Peyer's patch (tissue), 4 donors: ENCODE data around the gene TMEM259. TPM values are rescaled to one million over a fixed set of nuclear protein-coding genes. Genes with fewer than 3 reads are reported as not detected.
A peak's percentile ranks its signal among the peaks of the same experiment; 100 is the strongest.

Experiments used
- DNase-seq, 3 donors: peaks; one replicate each; pipeline ENCODE4 v3.0.0-alpha.2; 2017 to 2019
- H3K27ac ChIP-seq, 4 donors: fragments of 200-600 bp; sonication (generic); one replicate each; pipeline ENCODE4 v1.5.1; 2016 to 2019
- H3K27me3 ChIP-seq, 2 donors: fragments of 200-600 bp; sonication (generic); one replicate each; pipeline ENCODE4 v1.5.1; 2019
- H3K36me3 ChIP-seq, 3 donors: fragments of 200-600 bp; sonication (generic); one replicate each; pipeline ENCODE4 v1.5.1; 2016 to 2019
- H3K4me1 ChIP-seq, 4 donors: fragments of 200-600 bp; sonication (generic); one replicate each; pipeline ENCODE4 v1.5.1; 2016 to 2019
- H3K4me3 ChIP-seq, 4 donors: fragments of 200-600 bp; sonication (generic); 1 replicate in 3 of 4; 2 replicates in 1 of 4; pipeline ENCODE4 v1.5.1; 2016 to 2019; ENCODE audit warnings: mild to moderate bottlenecking in 1 of 4
- H3K9me3 ChIP-seq, 4 donors: fragments of 200-600 bp; sonication (generic); one replicate each; pipeline ENCODE4 v1.5.1; 2016 to 2019; ENCODE audit warnings: mild to moderate bottlenecking in 1 of 4
- POLR2A ChIP-seq, 2 donors: fragments of 450-650 bp; IDR thresholded peaks; one replicate each; pipeline ENCODE4 v1.5.1; 2017; ENCODE audit warnings: antibody characterized with exemption in 2 of 2, mild to moderate bottlenecking in 2 of 2, moderate library complexity in 2 of 2
- total RNA-seq, 4 donors: library from RNA; depleted of rRNA; stranded (reverse); fragments of >200 nt; gene quantifications; one replicate each; pipeline ENCODE4 v1.1.0, GENCODE V29; 2016
- TF ChIP-seq, protein P1 (sequence below), 6 experiments: fragments of 450-650 bp in 4 of 6; fragments of 200-600 bp in 2 of 6; sonication (generic) in 1 of 6; IDR thresholded peaks; one replicate each; pipeline ENCODE4 v1.5.1; 2017 to 2019; ENCODE audit warnings: antibody characterized with exemption in 6 of 6, mild to moderate bottlenecking in 3 of 6, moderate library complexity in 1 of 6

The TMEM259 gene
- total RNA-seq, 4 donors from 2014 or later = 287 to 409 (median 366) TPM

DNA sequence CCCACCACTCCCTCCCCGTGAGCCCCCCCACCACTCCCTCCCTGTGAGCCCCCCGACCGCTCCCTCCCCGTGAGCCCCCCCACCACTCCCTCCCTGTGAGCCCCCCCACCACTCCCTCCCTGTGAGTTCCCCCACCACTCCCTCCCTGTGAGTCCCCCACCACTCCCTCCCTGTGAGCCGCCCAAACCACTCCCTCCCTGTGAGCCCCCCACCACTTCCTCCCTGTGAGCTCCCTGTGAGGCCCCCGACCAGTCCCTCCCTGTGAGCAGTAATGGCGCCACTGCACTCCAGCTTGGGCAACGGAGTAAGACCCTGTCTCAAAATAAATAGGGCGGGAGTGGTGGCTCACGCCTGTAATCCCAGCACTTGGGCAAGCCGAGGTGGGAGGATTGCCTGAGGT lies 28.9 kb upstream of the TMEM259 start:
- no peaks in the 10 kb centered on the region for H3K27me3 ChIP-seq
- H3K27ac ChIP-seq = no peak overlapping the region
- TF ChIP-seq POLR2A (IDR thresholded peaks at IDR 0.05) = no peak
- TF ChIP-seq, protein P1, sequence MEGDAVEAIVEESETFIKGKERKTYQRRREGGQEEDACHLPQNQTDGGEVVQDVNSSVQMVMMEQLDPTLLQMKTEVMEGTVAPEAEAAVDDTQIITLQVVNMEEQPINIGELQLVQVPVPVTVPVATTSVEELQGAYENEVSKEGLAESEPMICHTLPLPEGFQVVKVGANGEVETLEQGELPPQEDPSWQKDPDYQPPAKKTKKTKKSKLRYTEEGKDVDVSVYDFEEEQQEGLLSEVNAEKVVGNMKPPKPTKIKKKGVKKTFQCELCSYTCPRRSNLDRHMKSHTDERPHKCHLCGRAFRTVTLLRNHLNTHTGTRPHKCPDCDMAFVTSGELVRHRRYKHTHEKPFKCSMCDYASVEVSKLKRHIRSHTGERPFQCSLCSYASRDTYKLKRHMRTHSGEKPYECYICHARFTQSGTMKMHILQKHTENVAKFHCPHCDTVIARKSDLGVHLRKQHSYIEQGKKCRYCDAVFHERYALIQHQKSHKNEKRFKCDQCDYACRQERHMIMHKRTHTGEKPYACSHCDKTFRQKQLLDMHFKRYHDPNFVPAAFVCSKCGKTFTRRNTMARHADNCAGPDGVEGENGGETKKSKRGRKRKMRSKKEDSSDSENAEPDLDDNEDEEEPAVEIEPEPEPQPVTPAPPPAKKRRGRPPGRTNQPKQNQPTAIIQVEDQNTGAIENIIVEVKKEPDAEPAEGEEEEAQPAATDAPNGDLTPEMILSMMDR (IDR thresholded peaks at IDR 0.05) = no peak
- peaks cover 0 to 7% (median 0%) of the 10 kb centered on the region in 4 donors for H3K4me1 ChIP-seq
- no peak for DNase-seq
- H3K4me3 ChIP-seq = no peak overlapping the region
- no peaks in the 10 kb centered on the region for H3K9me3 ChIP-seq
- peaks cover 0 to 5% (median 0%) of the 10 kb centered on the region in 3 donors for H3K36me3 ChIP-seq

DNA sequence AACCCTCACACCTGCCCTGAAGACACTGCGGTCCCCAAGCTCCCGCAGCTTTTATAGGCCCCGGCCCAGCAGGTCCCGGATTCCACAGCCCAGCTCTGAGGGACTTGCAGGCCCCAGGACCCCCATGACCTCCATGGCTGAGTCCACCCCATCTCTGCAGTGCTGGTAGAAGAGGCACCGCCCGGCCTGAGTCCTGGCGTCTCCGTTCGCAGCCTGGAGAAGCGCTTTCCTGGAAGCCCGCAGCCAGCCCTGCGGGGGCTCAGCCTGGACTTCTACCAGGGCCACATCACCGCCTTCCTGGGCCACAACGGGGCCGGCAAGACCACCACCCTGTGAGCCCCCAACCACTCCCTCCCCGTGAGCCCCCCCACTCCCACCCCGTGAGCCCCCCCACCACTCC lies 28.2 kb upstream of the TMEM259 start:
- Histone ChIP-seq H3K9me3 (no peaks in the 10 kb centered on the region), H3K4me1 (peaks cover 0 to 7% (median 0%) of the 10 kb centered on the region in 4 donors), H3K36me3 (peaks cover 0 to 5% (median 0%) of the 10 kb centered on the region in 3 donors), H3K27ac (no peak overlapping the region), H3K27me3 (no peaks in the 10 kb centered on the region), H3K4me3 (no peak overlapping the region)
- no peak for DNase-seq
- TF ChIP-seq POLR2A (IDR thresholded peaks at IDR 0.05) = no peak
- TF ChIP-seq, protein P1 (IDR thresholded peaks at IDR 0.05) = no peak

DNA sequence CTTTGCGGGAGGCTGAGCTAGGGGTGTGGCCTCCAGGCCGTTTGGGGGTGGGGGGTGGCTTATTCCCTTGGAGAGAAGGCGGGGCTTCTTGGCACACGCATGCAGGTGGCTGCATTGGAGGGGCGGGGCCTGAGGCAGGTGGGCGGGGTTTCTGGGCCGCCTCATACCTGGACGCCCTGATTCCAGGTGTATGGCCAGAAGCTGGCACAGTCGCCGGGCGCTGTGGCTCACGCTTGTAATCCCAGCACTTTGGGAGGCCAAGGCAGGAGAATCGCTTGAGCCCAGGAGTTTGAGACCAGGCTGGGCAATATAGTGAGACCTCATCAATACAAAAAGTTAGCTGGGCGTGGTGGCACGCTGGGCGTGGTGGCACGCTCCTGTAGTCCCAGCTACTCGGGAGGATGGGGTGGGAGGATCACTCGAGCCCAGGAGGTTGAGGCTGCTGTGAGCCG lies 26.8 kb upstream of the TMEM259 start:
- no peak overlapping the region for H3K4me3 ChIP-seq
- TF ChIP-seq, protein P1 (IDR thresholded peaks at IDR 0.05) = no peak
- TF ChIP-seq POLR2A (IDR thresholded peaks at IDR 0.05) = no peak
- H3K27me3 ChIP-seq = no peaks in the 10 kb centered on the region
- H3K4me1 ChIP-seq = peaks cover 0 to 7% (median 2%) of the 10 kb centered on the region in 4 donors
- H3K9me3 ChIP-seq = no peaks in the 10 kb centered on the region
- H3K36me3 ChIP-seq = peaks cover 0 to 5% (median 0%) of the 10 kb centered on the region in 3 donors
- peak overlapping the region in 2 of 4 donors; percentile 5 to 39 for H3K27ac ChIP-seq
- peak in 2 of 3 donors; percentile 71 to 85 for DNase-seq

DNA sequence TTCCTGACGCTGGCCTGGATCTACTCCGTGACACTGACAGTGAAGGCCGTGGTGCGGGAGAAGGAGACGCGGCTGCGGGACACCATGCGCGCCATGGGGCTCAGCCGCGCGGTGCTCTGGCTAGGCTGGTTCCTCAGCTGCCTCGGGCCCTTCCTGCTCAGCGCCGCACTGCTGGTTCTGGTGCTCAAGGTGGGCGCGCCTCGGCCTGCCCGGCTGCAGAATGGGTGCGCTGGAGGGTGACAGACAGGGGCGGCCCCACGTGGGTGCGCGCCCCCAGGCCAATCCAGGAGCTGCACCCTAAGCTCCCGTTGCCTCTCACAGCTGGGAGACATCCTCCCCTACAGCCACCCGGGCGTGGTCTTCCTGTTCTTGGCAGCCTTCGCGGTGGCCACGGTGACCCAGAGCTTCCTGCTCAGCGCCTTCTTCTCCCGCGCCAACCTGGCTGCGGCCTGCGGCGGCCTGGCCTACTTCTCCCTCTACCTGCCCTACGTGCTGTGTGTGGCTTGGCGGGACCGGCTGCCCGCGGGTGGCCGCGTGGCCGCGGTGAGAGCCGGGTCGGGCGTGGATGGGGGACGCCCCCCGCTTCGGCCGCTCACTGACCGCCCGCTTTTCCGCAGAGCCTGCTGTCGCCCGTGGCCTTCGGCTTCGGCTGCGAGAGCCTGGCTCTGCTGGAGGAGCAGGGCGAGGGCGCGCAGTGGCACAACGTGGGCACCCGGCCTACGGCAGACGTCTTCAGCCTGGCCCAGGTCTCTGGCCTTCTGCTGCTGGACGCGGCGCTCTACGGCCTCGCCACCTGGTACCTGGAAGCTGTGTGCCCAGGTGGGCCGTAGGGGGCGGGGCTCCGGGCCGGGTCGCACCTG lies 26.1 kb upstream of the TMEM259 start:
- Histone ChIP-seq H3K9me3 (no peaks in the 10 kb centered on the region), H3K27ac (peak overlapping the region in 2 of 4 donors; percentile 5 to 39), H3K27me3 (no peaks in the 10 kb centered on the region), H3K36me3 (peaks cover 0 to 5% (median 0%) of the 10 kb centered on the region in 3 donors), H3K4me1 (peaks cover 0 to 10% (median 4%) of the 10 kb centered on the region in 4 donors), H3K4me3 (no peak overlapping the region)
- no peak for TF ChIP-seq POLR2A (IDR thresholded peaks at IDR 0.05)
- TF ChIP-seq, protein P1 (IDR thresholded peaks at IDR 0.05) = no peak
- DNase-seq = peak in 2 of 3 donors; percentile 50 to 72

DNA sequence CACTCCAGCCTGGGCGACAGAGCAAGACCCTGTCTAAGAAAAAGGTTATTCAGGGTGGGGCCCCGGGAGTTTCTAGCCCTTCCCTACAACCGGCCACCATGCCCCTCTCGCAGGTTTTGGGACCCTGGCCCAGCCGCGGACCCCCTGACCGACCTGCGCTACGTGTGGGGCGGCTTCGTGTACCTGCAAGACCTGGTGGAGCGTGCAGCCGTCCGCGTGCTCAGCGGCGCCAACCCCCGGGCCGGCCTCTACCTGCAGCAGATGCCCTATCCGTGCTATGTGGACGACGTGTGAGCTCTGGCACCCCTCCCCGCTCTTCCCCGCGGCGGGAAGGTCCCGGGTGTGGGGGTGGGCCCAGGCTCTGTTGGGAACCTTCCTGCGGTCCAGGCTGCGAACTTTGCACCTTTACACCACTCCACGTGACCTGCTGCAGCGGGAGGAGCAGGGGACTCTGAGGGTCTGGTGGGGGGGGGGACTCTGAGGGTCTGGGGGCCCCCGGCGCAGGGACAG lies 25.2 kb upstream of the TMEM259 start:
- H3K4me1 ChIP-seq = peaks cover 3 to 19% (median 9%) of the 10 kb centered on the region in 4 donors
- H3K27me3 ChIP-seq = no peaks in the 10 kb centered on the region
- H3K4me3 ChIP-seq = no peak overlapping the region
- H3K9me3 ChIP-seq = no peaks in the 10 kb centered on the region
- H3K36me3 ChIP-seq = peaks cover 0 to 5% (median 0%) of the 10 kb centered on the region in 3 donors
- TF ChIP-seq, protein P1 (IDR thresholded peaks at IDR 0.05) = no peak
- TF ChIP-seq POLR2A (IDR thresholded peaks at IDR 0.05) = no peak
- DNase-seq = no peak
- H3K27ac ChIP-seq = no peak overlapping the region
